Left kidney (tissue), 2 donors: ENCODE data around the gene JUND. TPM values are rescaled to one million over a fixed set of nuclear protein-coding genes. Genes with fewer than 3 reads are reported as not detected.

Experiments
- DNase-seq: peaks from one replicate; pipeline ENCODE4 v3.0.0-alpha.2; 2013
- polyA plus RNA-seq: library from polyadenylated mRNA; unstranded; fragments of 120-200 nt; gene quantifications from one replicate; pipeline ENCODE4 v1.2.1, GENCODE V29; 2013; ENCODE audit not compliant: insufficient read length

Gene JUND
- polyA plus RNA-seq, 1 donor, result 55.1 TPM

- no peak for DNase-seq
Observed at GRCh38 chr19:18270326-18270725, 11.1 kb downstream of the JUND start.

GRCh38 chr19:18269070-18269723 is 12.2 kb downstream of the JUND start:
- DNase-seq, result no peak

GRCh38 chr19:18266771-18267686 is 14.4 kb downstream of the JUND start:
- no peak for DNase-seq

- no peak for DNase-seq
Observed at GRCh38 chr19:18265582-18265981, 15.8 kb downstream of the JUND start.

- no peak for DNase-seq
Observed at GRCh38 chr19:18264971-18265540, 16.4 kb downstream of the JUND start.

GRCh38 chr19:18264137-18264854 is 17.1 kb downstream of the JUND start:
- DNase-seq, result no peak

- DNase-seq, result no peak
Observed at GRCh38 chr19:18263324-18264136, 17.9 kb downstream of the JUND start.

GRCh38 chr19:18262917-18263316 is 18.5 kb downstream of the JUND start:
- no peak for DNase-seq

- DNase-seq, result no peak
Observed at GRCh38 chr19:18262144-18262543, 19.3 kb downstream of the JUND start.

GRCh38 chr19:18261474-18261873 is 19.9 kb downstream of the JUND start:
- no peak for DNase-seq

GRCh38 chr19:18259893-18260292 is 21.5 kb downstream of the JUND start:
- DNase-seq, result no peak

- no peak for DNase-seq
Observed at GRCh38 chr19:18257503-18258470, 23.6 kb downstream of the JUND start.

- DNase-seq, result no peak
Observed at GRCh38 chr19:18254546-18255503, 26.6 kb downstream of the JUND start.

GRCh38 chr19:18253716-18254115 is 27.7 kb downstream of the JUND start:
- DNase-seq, result no peak

- no peak for DNase-seq
Observed at GRCh38 chr19:18253130-18253529, 28.3 kb downstream of the JUND start.

GRCh38 chr19:18252370-18252717 is 29.1 kb downstream of the JUND start:
- DNase-seq, result no peak

- DNase-seq, result peak; percentile 70
Observed at GRCh38 chr19:18251587-18252369, 29.6 kb downstream of the JUND start.

GRCh38 chr19:18249834-18250233 is 31.6 kb downstream of the JUND start:
- DNase-seq, result no peak
